OCI-M1 (cell line): ENCODE data around the gene C1QTNF8.

Source experiments
- DNase-seq: peaks from one replicate; lab custom pipeline; 2025; lab: John Stamatoyannopoulos, UW

Gene C1QTNF8

GRCh38 chr16:1060416-1061340 is 35.4 kb downstream of the C1QTNF8 start:
- DNase-seq, result no peak

DNA sequence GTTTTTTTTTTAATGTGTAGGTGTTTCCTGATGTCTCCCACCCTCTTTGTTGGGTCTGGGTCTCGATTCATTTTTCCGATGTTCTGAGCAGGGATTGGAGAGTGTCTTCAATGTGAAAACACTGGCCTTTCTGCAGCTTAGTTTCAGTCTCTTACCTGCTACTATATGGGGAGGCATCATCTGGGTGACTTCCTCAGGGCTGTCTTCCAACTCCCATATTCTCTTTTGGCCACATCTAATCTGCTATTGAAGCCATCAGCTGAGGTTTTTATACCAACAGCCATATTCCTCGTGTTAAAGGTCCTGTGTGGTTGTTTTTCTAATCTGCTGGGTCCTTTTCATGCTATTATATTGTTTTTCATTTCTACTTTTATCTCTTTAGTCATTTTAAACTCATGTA is 36.7 kb downstream of the C1QTNF8 start:
- no peak for DNase-seq

DNA sequence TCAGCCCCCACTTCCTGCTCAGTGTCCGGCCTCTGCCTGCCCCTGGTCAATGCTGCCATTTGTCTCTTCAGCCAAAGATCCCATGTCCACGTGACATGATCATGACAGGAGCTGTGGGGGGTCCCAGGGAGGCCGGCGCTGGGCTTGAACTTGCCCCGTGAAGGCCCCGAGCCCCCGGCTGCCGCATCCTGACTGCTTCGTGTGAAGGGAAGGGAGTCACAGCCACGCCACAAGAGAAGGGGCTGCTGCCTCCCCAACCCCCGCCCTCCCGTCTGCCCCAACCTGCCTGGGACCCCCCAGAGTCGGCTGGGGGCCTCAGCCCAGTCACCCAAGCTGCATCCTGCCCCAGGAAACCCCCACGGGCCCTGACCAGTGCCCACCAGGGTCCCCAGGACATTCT is 37.8 kb downstream of the C1QTNF8 start:
- DNase-seq, result no peak

DNA sequence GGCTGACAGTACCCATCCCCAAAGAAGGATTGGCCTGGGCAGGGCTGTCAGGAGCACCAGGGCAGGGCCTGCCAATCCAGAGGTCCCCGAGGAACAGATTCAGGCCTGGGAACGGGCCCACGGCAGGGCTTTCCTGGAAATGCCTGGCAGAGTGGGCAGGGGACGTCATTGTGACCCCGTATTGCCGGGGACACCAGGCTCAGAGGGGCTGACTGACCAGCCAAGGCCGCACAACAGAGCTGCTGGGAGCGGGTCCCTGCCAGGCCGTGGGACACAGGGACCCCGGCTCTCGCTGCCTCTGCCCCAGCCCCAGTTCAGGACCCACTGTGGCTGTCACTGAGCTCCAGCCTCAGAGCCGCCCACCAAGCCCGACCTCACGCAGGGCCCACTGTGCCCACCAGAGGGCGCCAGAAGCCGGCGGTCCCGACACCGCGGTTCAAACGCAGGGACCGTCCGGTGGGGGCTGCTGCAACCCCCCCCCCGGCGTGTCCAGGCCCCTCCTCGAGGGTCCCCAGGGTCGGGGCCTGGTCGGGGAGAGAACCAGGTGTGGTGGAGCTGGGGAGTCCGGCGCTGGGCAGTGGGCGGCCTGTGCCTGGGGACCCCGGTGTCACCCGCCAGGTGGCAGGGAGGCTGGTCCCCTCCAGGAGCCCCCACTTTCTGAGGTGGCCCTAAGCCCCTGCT is 38.7 kb downstream of the C1QTNF8 start:
- no peak for DNase-seq

- DNase-seq, result no peak
Measured at GRCh38 chr16:1056196-1056595, 39.8 kb downstream of the C1QTNF8 start.

- DNase-seq, result no peak
Measured at GRCh38 chr16:1055557-1055924, 40.5 kb downstream of the C1QTNF8 start.

GRCh38 chr16:1054660-1055556 is 41.1 kb downstream of the C1QTNF8 start:
- DNase-seq, result peak; percentile 45

DNA sequence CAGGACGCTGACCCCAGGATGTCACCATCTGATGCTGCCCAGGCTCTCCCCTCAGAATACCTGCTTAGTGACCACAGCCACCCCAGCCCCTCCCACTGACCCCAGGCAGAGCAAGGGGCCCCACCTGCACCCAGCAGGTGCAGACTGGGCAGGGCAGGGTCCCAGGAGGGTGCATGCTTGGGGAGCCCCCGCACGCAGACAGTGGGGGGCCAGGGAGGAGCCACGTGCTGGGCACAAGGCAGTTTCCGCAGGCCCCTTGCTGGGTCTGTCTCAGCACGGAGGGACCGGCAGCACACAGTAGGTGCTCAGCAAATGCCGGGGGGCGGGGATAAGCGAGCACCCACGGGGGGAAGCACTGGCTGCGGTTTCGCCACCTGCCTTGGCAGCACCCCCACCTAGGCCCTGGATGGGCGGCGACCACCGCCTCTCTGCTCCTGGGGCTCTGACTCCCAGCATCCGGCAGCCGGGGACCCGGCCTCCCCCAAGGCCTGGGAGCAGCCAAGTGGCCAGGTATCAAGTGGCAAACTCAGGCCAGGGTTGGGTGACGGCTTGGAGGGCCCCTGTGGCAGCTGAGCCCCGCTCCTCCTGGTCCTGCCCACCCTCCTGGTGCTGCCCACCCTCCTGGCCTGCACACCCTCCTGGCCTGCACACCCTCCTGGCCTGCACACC is 42.2 kb downstream of the C1QTNF8 start:
- DNase-seq, result no peak

DNA sequence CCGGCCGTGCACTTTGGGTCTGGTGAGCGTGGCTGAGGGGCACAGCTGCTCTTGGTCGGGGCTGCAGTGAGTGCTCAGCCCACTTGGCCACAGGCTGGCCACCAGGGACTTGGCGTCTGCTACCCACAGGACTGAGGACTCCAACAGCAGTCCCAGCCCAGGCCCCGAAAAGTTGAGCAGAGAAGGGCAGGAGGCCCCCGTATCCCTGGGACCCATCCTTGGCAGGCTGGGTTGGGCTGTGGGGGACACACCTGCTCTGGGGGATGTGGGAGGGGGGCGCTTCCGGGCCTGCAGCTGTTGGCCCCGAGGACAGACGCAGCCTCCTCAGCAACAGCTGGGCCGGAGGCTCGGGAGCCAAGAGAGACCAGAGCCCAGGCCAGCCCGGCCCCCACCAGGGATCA is 42.9 kb downstream of the C1QTNF8 start:
- no peak for DNase-seq

DNA sequence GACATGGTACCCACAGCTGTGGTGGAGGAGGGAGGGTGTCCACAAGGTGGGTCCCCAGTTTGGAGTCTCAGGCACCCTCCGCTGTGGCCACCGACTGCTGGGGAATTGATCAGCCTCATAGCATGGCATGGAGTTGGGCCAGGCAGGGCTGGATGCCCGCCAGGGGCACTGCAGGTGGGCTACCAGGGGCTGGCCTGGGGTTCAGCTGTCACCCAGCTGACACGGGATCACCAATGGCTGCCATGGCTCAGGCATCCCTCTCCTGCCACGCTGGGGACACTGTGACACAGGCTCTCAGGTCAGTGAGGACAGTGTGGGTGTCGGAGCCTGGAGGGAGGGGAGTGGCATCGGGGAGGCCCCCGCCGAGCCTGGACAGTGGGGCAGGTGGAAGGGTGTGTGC is 43.3 kb downstream of the C1QTNF8 start:
- no peak for DNase-seq

GRCh38 chr16:1051446-1051845 is 44.6 kb downstream of the C1QTNF8 start:
- no peak for DNase-seq

GRCh38 chr16:1050921-1051320 is 45.1 kb downstream of the C1QTNF8 start:
- no peak for DNase-seq

DNA sequence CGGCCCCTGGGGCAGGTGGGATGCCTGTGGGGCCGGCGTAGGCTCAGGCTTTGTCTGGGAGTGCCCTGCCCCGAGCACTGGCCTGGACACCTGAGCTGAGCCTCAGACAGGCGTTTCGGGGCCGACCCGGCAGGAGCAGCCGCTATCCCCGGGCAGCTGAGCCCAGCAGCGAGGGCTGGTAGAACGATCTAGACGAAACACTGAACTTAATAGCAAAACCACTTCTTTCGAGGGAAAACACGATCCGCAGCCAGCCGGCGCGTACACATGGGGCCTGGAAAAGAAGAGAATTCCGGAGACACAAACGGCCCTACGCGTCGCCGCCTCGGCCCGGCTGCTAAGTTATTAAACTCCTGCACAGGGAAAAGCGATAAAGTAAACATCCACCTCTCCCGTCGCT is 45.5 kb downstream of the C1QTNF8 start:
- DNase-seq, result no peak

DNA sequence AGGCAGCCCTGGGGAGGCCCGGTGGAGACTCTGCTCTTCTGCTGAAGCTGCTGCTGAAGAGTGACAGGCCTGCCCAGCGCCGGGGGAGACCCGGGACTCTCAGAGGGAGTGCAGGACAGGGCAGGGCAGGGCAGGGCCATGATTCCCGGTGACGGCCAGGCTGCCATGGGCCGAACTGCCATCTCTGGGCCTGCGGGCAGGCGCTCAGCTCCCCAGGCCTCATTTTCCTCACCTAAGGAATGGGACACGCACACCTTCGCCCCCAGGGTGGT is 46.1 kb downstream of the C1QTNF8 start:
- DNase-seq, result no peak

DNA sequence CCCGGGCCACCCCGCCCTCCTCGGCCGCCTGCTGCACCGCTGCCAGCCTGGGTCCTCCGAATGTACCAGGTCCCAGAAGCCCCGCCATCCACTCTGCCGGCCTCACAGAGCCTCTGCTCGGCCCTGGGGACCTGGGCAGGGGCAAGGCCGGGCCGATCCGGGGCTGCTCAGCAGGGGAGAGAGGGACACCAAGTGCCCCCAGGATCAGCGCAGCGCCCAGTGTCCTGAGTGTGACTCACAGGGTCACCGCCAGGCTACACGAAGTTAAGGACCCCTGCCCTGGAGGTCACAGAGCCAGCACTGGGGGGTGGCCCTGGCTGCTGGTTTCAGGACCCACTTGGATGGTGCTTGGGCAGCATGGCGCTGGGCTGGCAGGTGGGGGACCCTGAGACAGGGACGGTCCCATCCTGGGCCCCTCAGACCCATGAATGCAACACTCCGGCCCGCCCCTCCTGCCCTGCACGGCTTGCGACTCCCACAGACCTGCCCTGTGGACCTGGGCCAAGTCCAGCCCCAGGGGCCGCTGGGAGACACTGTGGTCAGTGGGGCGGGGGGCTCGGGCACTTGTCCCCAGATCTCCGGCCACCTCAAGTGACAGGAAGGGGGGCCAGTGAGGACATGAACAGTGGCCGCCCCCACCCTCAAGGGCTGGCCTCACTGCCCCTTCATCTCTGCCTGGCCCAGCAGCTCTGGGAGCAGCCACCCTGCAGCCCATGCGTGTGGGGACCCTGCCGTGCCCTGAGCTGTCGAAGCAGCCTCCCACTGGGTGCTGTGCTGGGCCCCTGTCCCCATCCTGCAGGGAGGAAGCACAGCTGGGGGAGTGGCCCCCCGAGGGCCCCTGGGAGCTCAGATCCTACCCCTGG is 46.7 kb downstream of the C1QTNF8 start:
- no peak for DNase-seq

GRCh38 chr16:1048442-1049112 is 47.5 kb downstream of the C1QTNF8 start:
- peak; percentile 13 for DNase-seq

DNA sequence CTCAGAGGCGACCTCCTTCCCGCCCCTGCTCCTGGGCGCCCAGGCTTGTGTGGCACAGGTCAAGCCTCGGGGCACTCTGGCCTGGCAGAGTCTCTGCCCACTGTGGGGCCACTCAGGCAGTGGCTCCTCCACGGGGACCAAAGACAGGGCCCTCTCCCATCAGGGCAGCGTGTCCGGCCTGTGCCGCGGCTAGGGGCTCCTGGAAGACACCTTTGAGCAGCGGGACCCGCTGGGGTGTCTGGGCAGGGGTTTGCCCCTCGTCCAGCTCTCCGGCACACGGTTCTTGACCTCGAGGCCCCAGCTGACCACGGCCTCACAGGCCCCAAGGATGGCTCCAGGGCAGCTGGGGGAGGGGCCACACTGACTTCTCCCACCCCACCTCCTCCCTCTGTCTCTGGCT is 48.2 kb downstream of the C1QTNF8 start:
- no peak for DNase-seq

DNA sequence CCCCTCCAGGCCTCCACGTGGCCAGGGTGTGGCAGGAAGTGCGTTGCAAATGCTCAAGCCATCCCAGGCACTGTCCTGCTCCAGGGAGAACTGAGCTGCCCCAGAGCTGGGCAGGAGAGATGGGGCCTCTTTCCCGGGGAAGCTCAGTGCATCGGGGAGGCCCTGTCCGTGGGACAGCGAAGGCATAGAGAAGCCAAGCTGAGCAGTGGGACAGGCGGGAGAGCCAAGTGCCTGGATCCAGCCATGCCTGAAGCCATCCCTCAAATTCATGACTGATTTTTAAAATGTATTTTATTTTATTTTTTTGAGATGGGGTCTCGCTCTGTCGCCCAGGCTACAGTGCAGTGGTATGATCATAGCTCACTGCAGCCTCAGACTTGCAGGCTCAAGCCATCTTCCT is 48.9 kb downstream of the C1QTNF8 start:
- DNase-seq, result no peak

DNA sequence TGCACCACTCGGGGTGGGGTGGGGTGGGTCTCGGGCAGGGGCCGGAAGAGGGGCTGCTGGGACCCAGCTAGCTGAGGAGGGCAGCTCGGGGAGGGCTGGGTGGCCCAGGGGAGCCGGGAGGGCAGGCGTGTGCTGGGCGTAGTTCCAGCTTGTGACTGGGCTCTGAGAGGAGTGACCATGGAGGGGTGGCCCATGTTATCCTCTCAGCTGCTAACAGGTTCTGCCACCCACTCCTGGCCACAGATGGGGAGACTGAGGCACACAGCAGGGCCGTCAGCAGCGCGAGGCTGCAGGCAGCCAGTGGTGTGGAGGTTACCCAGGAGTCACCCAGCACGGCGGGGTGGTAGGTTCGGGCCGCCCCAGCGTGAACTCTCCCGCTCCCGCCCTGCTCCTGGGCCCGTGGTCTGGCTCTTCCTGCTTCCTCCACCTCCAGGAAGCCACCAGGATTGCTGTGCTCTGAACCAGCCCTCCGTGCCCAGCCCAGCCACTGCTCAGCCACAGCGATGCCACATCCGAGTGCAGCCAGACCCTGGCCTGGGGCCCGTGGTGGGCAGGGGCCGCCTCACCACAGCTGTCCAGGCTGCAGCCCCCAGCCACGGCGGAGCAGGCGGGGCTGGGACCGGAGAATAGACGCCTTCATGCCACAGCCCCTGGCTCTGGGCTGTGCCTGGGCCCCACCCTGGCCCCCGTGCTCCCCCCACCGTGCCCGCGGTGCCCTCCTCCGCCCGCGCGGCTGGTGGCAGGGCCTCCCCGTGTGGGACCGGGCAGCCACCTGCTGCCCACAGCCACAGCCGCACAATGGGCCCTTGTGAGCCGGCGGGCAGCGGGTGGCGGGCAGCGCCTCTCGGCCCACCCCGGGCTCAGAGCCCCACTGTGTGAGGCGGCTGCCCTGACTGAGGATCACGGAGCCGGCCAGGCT is 49.8 kb downstream of the C1QTNF8 start:
- no peak for DNase-seq
